K562 (cell line): Measurements from ENCODE around the gene EVPL. TPM values are rescaled to one million over a fixed set of nuclear protein-coding genes. Genes with fewer than 3 reads are reported as not detected.

Experiments used
- NCOA2 ChIP-seq, 2 experiments: fragments of 450-650 bp; IDR thresholded peaks; 2 replicates each; pipeline ENCODE4 v1.6.1; 2018; ENCODE audit warnings: mild to moderate bottlenecking in 2 of 2, moderate library complexity in 1 of 2; ENCODE audit not compliant: partially characterized antibody in 2 of 2
- polyA plus RNA-seq, 8 experiments: library from polyadenylated mRNA; depleted of rRNA in 4 of 8; stranded (reverse) in 5 of 8; unstranded in 3 of 8; fragments of >200 nt; fragmentation: Nextera tagmentation in 2 of 8; fragmentation: Illumina TruSeq in 1 of 8; extraction: Ambion mirVana in 2 of 8; extraction: Trizol in 1 of 8; gene quantifications; 2 replicates each; pipeline versions ENCODE4 v1.2.1 to v1.2.3, GENCODE V29; 2011 to 2014; ENCODE audit warnings: inconsistent platforms in 1 of 8, missing spikeins in 1 of 8
- total RNA-seq, 7 experiments: library from RNA; depleted of rRNA in 6 of 7; stranded (reverse); fragments of >200 nt in 6 of 7; fragmentation: Illumina TruSeq in 2 of 7; extraction: Trizol in 2 of 7; gene quantifications; 2 replicates each; pipeline versions ENCODE4 v1.2.1 to v1.2.3, GENCODE V29; 2011 to 2021; ENCODE audit warnings: low replicate concordance in 1 of 7
- TF ChIP-seq, protein P1 (sequence below), 2 experiments: fragments of 450-650 bp in 1 of 2; IDR thresholded peaks; 2 replicates each; pipeline ENCODE4 v1.6.1; 2011 to 2017; ENCODE audit warnings: low read depth in 2 of 2, antibody characterized with exemption in 1 of 2, borderline replicate concordance in 1 of 2, low read length in 1 of 2, mild to moderate bottlenecking in 1 of 2, mixed read lengths in 1 of 2; ENCODE audit not compliant: control insufficient read depth in 1 of 2

Gene EVPL
- total and polyA plus RNA-seq, 9 of the 15 experiments (the other 6 are each of a cell fraction or from before 2014, with no cell fraction given), result 0.08 to 0.18 (median 0.16) TPM; not detected in 5

DNA sequence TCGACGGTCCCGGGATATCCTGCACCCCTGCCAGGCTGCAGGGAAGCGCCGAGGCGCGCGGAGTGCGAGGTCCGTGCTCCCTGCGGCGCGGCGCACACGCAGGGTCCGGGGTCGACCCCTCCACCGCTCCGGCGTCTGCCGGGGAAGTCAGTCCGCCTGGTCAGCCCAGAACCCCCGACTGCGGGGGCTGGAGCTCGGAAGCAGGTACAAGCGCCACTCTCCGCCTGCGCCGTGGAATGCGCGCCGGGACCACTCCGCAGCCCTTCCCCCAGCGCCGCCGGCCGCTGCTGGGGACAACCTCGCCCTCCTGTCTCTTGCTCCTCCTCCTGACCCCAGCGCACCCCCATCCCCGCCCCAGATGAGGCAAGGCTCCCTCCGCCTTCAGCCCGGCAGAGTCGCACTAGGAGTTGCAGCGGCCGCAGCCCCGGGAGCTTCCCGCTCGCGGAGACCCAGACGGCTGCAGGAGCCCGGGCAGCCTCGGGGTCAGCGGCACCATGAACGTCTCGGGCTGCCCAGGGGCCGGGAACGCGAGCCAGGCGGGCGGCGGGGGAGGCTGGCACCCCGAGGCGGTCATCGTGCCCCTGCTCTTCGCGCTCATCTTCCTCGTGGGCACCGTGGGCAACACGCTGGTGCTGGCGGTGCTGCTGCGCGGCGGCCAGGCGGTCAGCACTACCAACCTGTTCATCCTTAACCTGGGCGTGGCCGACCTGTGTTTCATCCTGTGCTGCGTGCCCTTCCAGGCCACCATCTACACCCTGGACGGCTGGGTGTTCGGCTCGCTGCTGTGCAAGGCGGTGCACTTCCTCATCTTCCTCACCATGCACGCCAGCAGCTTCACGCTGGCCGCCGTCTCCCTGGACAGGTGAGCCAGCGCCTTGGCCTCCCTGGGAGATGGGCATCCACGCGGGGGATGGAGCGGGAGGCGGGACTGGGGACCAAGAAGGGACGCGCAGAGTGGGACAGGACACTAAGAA is 47.6 kb upstream of the EVPL start, which contains the start of gene GALR2 (continued):
- TF ChIP-seq, protein P1, sequence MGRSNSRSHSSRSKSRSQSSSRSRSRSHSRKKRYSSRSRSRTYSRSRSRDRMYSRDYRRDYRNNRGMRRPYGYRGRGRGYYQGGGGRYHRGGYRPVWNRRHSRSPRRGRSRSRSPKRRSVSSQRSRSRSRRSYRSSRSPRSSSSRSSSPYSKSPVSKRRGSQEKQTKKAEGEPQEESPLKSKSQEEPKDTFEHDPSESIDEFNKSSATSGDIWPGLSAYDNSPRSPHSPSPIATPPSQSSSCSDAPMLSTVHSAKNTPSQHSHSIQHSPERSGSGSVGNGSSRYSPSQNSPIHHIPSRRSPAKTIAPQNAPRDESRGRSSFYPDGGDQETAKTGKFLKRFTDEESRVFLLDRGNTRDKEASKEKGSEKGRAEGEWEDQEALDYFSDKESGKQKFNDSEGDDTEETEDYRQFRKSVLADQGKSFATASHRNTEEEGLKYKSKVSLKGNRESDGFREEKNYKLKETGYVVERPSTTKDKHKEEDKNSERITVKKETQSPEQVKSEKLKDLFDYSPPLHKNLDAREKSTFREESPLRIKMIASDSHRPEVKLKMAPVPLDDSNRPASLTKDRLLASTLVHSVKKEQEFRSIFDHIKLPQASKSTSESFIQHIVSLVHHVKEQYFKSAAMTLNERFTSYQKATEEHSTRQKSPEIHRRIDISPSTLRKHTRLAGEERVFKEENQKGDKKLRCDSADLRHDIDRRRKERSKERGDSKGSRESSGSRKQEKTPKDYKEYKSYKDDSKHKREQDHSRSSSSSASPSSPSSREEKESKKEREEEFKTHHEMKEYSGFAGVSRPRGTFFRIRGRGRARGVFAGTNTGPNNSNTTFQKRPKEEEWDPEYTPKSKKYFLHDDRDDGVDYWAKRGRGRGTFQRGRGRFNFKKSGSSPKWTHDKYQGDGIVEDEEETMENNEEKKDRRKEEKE (IDR thresholded peaks at IDR 0.05; ENCODE audit: borderline replicate concordance in 1 of 2, control insufficient read depth in 1 of 2, low read depth in 2 of 2, low read length in 1 of 2), result no peak
- TF ChIP-seq NCOA2 (IDR thresholded peaks at IDR 0.05; ENCODE audit: partially characterized antibody in 2 of 2), result no peak
- TF ChIP-seq, all 486 proteins: peak for 1
